SU-DHL-6 (cell line): Measurements from ENCODE around the gene S100A16.

Experiments used
- H2AFZ ChIP-seq: fragments of 200-600 bp; sonication (generic); 2 replicates; pipeline ENCODE4 v1.6.1; 2014; ENCODE audit warnings: low read depth, mild to moderate bottlenecking, moderate library complexity, mixed read lengths, antibody characterized with exemption, low read length; ENCODE audit not compliant: severe bottlenecking
- H3F3A ChIP-seq: fragments of 200-600 bp; shearing (Covaris generic); 2 replicates; pipeline ENCODE4 v1.6.0; 2016; ENCODE audit warnings: antibody characterized with exemption, mild to moderate bottlenecking; ENCODE audit not compliant: insufficient read depth
- H3K27ac ChIP-seq: fragments of 200-600 bp; sonication (generic); 2 replicates; pipeline ENCODE4 v1.5.1; 2016; ENCODE audit warnings: low read depth, mild to moderate bottlenecking, low read length, moderate library complexity, mixed read lengths
- H3K27me3 ChIP-seq: fragments of 200-600 bp; sonication (generic), shearing (Covaris generic); 2 replicates; pipeline ENCODE4 v1.6.0; 2014; ENCODE audit warnings: mild to moderate bottlenecking, low read length
- H3K36me3 ChIP-seq: fragments of 200-600 bp; sonication (generic); 2 replicates; pipeline ENCODE4 v1.6.1; 2014; ENCODE audit warnings: mild to moderate bottlenecking, low read length, mixed read lengths
- H3K4me2 ChIP-seq: fragments of 300-600, 200-600 bp; shearing (Covaris generic), sonication (generic); 2 replicates; pipeline ENCODE4 v1.6.0; 2014; ENCODE audit warnings: low read length, low read depth, mild to moderate bottlenecking; ENCODE audit not compliant: poor library complexity, severe bottlenecking
- H3K4me3 ChIP-seq: fragments of 200-600 bp; sonication (generic); 2 replicates; pipeline ENCODE4 v1.5.1; 2014; ENCODE audit warnings: antibody characterized with exemption, low read length, mild to moderate bottlenecking, mixed read lengths; ENCODE audit not compliant: insufficient read depth, poor library complexity, severe bottlenecking
- H3K79me2 ChIP-seq: fragments of 200-600 bp; sonication (generic); 2 replicates; pipeline ENCODE4 v1.6.1; 2014; ENCODE audit warnings: mild to moderate bottlenecking, low read length, moderate library complexity; ENCODE audit not compliant: insufficient read depth
- H3K9ac ChIP-seq: fragments of 200-600 bp; sonication (generic); 2 replicates; pipeline ENCODE4 v1.7.0; 2014; ENCODE audit warnings: mild to moderate bottlenecking, low read length
- H3K9me2 ChIP-seq: fragments of 200-600 bp; sonication (generic); replicated peaks from 2 replicates; pipeline ENCODE4 v1.6.1; 2014; ENCODE audit warnings: low read length; ENCODE audit not compliant: insufficient read depth
- H3K9me3 ChIP-seq: fragments of 200-600 bp; sonication (generic); 2 replicates; pipeline ENCODE4 v1.6.1; 2014; ENCODE audit warnings: low read length, mixed read lengths; ENCODE audit not compliant: insufficient read depth
- H4K20me1 ChIP-seq: fragments of 200-600 bp; sonication (generic); 2 replicates; pipeline ENCODE4 v1.6.1; 2014; ENCODE audit warnings: low read depth, mild to moderate bottlenecking, antibody characterized with exemption, low read length, moderate library complexity, mixed read lengths
- CTCF ChIP-seq: fragments of 200-600 bp; sonication (generic); IDR thresholded peaks from one replicate; pipeline ENCODE4 v1.5.1; 2017; ENCODE audit warnings: antibody characterized with exemption, mild to moderate bottlenecking, low read length, moderate library complexity; ENCODE audit not compliant: insufficient read depth, poor library complexity, severe bottlenecking
- EZH2phosphoT487 ChIP-seq: fragments of 200-600 bp; sonication (generic), shearing (Covaris generic); conservative IDR thresholded peaks from 2 replicates; pipeline ENCODE4 v1.6.1; 2018; ENCODE audit warnings: mild to moderate bottlenecking, antibody characterized with exemption, low read length, moderate library complexity, mixed read lengths

S100A16 gene

GRCh38 chr1:153560241-153560640 is 52.7 kb downstream of the S100A16 start:
- Histone ChIP-seq H3K9me3 (no peaks in the 10 kb centered on the region), H3K4me3 (no peak overlapping the region), H3F3A (no peaks in the 10 kb centered on the region), H3K79me2 (no peaks in the 10 kb centered on the region), H3K27me3 (no peaks in the 10 kb centered on the region), H3K27ac (no peak overlapping the region), H4K20me1 (no peaks in the 10 kb centered on the region), H3K9ac (no peak overlapping the region), H2AFZ (no peak overlapping the region), H3K36me3 (no peaks in the 10 kb centered on the region), H3K4me2 (no peak overlapping the region), H3K9me2 (no peaks in the 10 kb centered on the region)
- no peak for TF ChIP-seq EZH2phosphoT487
- TF ChIP-seq CTCF, result no peak

- H3K4me2 ChIP-seq, result no peak overlapping the region
- H3K27me3 ChIP-seq, result no peaks in the 10 kb centered on the region
- H3K9me2 ChIP-seq, result no peaks in the 10 kb centered on the region
- no peaks in the 10 kb centered on the region for H3F3A ChIP-seq
- H3K9me3 ChIP-seq, result no peaks in the 10 kb centered on the region
- no peaks in the 10 kb centered on the region for H4K20me1 ChIP-seq
- H3K4me3 ChIP-seq, result no peak overlapping the region
- H3K27ac ChIP-seq, result no peak overlapping the region
- no peaks in the 10 kb centered on the region for H3K36me3 ChIP-seq
- H3K79me2 ChIP-seq, result no peaks in the 10 kb centered on the region
- H3K9ac ChIP-seq, result no peak overlapping the region
- no peak overlapping the region for H2AFZ ChIP-seq
- TF ChIP-seq CTCF, result no peak
- no peak for TF ChIP-seq EZH2phosphoT487
Observed at GRCh38 chr1:153557877-153558276, 55.1 kb downstream of the S100A16 start.
